Measurements from ENCODE around the gene CHAF1A.
A peak's percentile ranks its signal among the peaks of the same experiment; 100 is the strongest.

Gene CHAF1A

DNA sequence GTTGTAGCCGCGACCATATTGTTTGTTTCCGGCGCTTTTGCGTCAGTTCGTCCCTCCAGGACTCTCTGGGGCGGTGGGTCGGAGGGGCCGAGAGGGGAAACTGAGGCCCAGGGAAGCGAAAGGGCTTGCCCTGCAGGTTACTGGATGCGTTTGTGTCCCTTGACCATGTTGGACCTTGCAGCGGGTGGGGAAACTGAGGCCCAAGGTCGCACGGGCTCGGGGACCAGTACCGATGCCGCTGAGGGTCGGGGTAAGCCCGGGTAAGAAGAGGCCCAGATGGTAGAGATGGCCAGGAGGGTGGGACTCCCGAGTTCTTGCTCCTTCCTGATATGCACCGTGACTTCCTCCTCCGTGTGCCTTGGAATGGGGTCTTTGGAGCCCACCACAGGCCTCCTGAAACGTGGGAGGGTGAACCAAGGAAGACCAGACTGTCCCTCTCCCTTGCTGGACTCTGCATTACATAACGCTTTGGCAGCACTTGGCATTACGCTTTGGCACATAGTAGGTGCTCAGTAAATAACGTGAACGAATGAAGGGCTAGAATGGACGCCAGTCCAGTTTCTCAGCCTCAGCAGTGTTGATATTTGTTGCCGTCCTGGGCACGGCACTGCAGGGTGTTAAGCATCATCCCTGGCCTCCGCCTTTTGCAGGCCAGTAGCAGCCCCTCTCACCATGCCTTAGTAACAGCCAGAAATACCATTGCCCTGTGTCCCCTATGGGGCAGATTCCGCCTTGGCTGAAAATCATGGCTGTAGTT, 743 bp downstream of the CHAF1A start:
- no peaks in the 10 kb centered on the region for H3K27me3 Mint-ChIP-seq
- H3K4me1 Mint-ChIP-seq (ENCODE audit: low read depth), result peaks cover 50% of the 10 kb centered on the region
- H3K36me3 Mint-ChIP-seq (ENCODE audit: low read depth), result peaks cover 32% of the 10 kb centered on the region
- H3K27ac Mint-ChIP-seq, result peak overlapping the region; percentile 90
- H3K4me3 Mint-ChIP-seq, result peak overlapping the region; percentile 97
- no peaks in the 10 kb centered on the region for H3K9me3 Mint-ChIP-seq

DNA sequence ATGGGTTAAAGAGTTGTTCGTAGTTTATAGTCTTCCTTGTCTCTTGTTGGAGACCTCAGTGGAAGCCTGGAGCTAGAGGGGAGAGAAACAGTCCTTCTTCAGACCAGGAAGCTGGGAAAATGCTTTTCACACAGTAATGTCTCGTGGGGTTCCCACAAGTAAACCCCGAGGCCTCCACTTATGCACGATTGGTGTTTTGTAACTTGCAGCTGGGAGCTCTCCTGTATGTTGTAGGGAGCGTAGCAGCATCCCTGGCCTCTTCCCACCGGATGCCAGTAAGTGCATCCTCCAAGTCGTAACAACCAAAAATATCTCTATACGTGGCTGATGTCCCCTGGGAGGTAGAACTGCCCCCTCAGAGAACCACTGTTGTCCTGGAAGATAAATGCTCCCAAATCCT, 3.5 kb downstream of the CHAF1A start:
- Mint-ChIP-seq H3K27ac (no peak overlapping the region), H3K27me3 (no peaks in the 10 kb centered on the region), H3K36me3 (ENCODE audit: low read depth) (peaks cover 50% of the 10 kb centered on the region), H3K4me1 (ENCODE audit: low read depth) (peaks cover 31% of the 10 kb centered on the region), H3K4me3 (no peak overlapping the region), H3K9me3 (no peaks in the 10 kb centered on the region)

- Mint-ChIP-seq H3K27me3 (no peaks in the 10 kb centered on the region), H3K27ac (no peak overlapping the region), H3K4me1 (ENCODE audit: low read depth) (peaks cover 24% of the 10 kb centered on the region), H3K9me3 (no peaks in the 10 kb centered on the region), H3K4me3 (no peak overlapping the region), H3K36me3 (ENCODE audit: low read depth) (peaks cover 56% of the 10 kb centered on the region)
Observed at GRCh38 chr19:4406626-4407025, 4.2 kb downstream of the CHAF1A start.

DNA sequence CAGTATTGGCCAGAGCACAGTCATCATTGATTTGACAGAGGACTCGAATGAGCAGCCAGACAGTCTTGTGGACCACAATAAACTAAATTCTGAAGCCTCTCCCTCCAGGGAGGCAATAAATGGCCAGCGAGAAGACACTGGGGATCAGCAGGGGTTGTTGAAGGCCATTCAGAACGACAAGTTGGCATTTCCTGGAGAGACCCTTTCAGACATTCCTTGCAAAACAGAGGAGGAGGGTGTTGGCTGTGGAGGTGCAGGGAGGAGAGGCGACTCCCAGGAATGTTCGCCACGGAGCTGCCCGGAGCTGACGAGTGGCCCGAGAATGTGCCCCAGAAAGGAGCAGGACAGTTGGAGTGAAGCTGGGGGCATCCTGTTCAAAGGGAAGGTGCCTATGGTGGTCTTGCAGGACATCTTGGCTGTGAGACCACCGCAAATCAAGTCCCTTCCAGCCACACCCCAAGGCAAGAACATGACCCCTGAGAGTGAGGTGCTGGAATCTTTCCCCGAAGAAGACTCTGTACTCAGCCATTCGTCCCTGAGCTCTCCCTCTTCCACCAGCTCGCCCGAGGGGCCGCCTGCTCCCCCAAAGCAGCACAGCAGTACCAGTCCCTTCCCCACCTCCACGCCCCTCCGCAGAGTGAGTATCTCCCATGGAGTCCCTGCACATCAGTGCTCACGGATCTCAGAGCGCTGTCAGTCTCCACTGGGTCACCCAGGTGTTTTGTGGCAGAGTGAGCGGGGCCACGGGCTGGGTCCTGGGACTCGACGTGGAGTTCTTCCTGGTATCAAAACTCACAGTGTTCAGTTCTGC, 6.9 kb downstream of the CHAF1A start:
- peaks cover 8% of the 10 kb centered on the region for H3K4me1 Mint-ChIP-seq (ENCODE audit: low read depth)
- H3K27me3 Mint-ChIP-seq, result no peaks in the 10 kb centered on the region
- H3K4me3 Mint-ChIP-seq, result no peak overlapping the region
- H3K27ac Mint-ChIP-seq, result no peak overlapping the region
- H3K9me3 Mint-ChIP-seq, result no peaks in the 10 kb centered on the region
- H3K36me3 Mint-ChIP-seq (ENCODE audit: low read depth), result peaks cover 75% of the 10 kb centered on the region

GRCh38 chr19:4413588-4413987, 11.1 kb downstream of the CHAF1A start:
- H3K4me3 Mint-ChIP-seq, result no peak overlapping the region
- H3K36me3 Mint-ChIP-seq (ENCODE audit: low read depth), result peaks cover 72% of the 10 kb centered on the region
- H3K4me1 Mint-ChIP-seq (ENCODE audit: low read depth), result no peaks in the 10 kb centered on the region
- no peak overlapping the region for H3K27ac Mint-ChIP-seq
- no peaks in the 10 kb centered on the region for H3K9me3 Mint-ChIP-seq
- H3K27me3 Mint-ChIP-seq, result no peaks in the 10 kb centered on the region

GRCh38 chr19:4414144-4414799, 11.8 kb downstream of the CHAF1A start:
- Mint-ChIP-seq H3K4me1 (ENCODE audit: low read depth) (no peaks in the 10 kb centered on the region), H3K27me3 (no peaks in the 10 kb centered on the region), H3K36me3 (ENCODE audit: low read depth) (peaks cover 66% of the 10 kb centered on the region), H3K9me3 (no peaks in the 10 kb centered on the region), H3K27ac (no peak overlapping the region), H3K4me3 (no peak overlapping the region)

GRCh38 chr19:4414800-4415321, 12.4 kb downstream of the CHAF1A start:
- Mint-ChIP-seq H3K27ac (no peak overlapping the region), H3K9me3 (no peaks in the 10 kb centered on the region), H3K27me3 (no peaks in the 10 kb centered on the region), H3K4me1 (ENCODE audit: low read depth) (no peaks in the 10 kb centered on the region), H3K36me3 (ENCODE audit: low read depth) (peaks cover 63% of the 10 kb centered on the region), H3K4me3 (no peak overlapping the region)

DNA sequence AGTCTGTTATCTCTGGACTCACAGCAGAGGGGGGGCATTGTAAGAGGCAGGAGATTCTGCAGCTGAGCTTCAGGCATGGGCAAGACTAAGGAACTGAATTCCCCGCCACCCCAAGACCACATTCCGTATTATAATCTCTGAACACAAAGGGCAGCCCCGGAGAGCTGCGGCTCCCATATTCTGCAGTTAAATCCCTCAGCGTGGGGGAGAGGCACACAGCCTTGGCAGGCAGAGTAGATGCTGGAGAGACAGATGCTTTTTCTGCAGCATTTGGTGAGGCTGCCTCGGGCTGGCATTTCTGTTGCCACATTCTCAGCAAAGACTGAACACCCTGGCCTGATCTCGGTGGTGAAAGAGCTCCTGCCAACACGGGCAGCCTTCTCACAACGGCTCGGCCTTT, 12.9 kb downstream of the CHAF1A start:
- no peaks in the 10 kb centered on the region for H3K4me1 Mint-ChIP-seq (ENCODE audit: low read depth)
- H3K36me3 Mint-ChIP-seq (ENCODE audit: low read depth), result peaks cover 62% of the 10 kb centered on the region
- H3K27ac Mint-ChIP-seq, result no peak overlapping the region
- no peak overlapping the region for H3K4me3 Mint-ChIP-seq
- H3K27me3 Mint-ChIP-seq, result no peaks in the 10 kb centered on the region
- H3K9me3 Mint-ChIP-seq, result no peaks in the 10 kb centered on the region

DNA sequence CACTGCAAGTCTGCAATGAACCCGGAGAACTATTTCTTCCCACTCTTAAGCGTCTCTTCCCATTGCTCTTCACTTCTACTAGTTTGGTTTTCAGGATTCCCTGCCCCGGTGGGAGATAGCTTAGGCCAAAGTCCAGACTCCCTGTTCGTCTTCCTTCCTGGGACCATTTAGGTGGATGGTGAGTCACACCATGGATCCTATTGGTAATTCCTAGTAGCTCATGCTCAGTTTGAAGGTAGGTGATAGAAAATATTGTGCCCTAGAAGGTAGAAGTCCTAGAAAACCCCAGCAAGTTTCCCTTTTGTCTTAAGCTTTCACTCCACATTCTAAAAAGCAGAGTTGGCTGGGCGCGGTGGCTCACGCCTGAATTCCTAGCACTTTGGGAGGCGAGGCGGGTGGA, 13.8 kb downstream of the CHAF1A start:
- no peaks in the 10 kb centered on the region for H3K27me3 Mint-ChIP-seq
- H3K27ac Mint-ChIP-seq, result no peak overlapping the region
- peaks cover 56% of the 10 kb centered on the region for H3K36me3 Mint-ChIP-seq (ENCODE audit: low read depth)
- no peaks in the 10 kb centered on the region for H3K9me3 Mint-ChIP-seq
- no peaks in the 10 kb centered on the region for H3K4me1 Mint-ChIP-seq (ENCODE audit: low read depth)
- no peak overlapping the region for H3K4me3 Mint-ChIP-seq

GRCh38 chr19:4423416-4424126, 21.1 kb downstream of the CHAF1A start:
- no peaks in the 10 kb centered on the region for H3K9me3 Mint-ChIP-seq
- H3K27ac Mint-ChIP-seq, result no peak overlapping the region
- peaks cover 42% of the 10 kb centered on the region for H3K36me3 Mint-ChIP-seq (ENCODE audit: low read depth)
- no peaks in the 10 kb centered on the region for H3K27me3 Mint-ChIP-seq
- H3K4me3 Mint-ChIP-seq, result no peak overlapping the region
- H3K4me1 Mint-ChIP-seq (ENCODE audit: low read depth), result no peaks in the 10 kb centered on the region

DNA sequence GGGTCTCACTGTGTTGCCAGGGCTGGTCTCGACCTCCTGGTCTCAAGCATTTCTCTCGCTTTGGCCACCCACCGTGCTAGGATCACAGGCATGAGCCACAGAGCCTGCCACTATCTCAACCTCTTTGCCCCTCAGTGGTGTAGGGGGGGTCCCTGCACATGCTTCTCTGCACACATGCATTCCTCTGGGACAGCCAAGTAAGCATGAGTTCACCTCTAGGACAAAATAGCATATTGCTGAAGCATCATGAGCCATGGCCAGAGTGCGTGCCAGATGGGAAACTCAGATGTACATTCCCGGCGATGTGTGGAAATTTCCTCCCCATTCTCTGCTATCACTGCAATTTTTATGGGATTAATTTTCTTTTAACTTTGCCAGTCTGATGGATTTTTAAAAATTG, 23.1 kb downstream of the CHAF1A start:
- Mint-ChIP-seq H3K27ac (no peak overlapping the region), H3K4me3 (no peak overlapping the region), H3K4me1 (ENCODE audit: low read depth) (no peaks in the 10 kb centered on the region), H3K36me3 (ENCODE audit: low read depth) (peaks cover 57% of the 10 kb centered on the region), H3K9me3 (no peaks in the 10 kb centered on the region), H3K27me3 (no peaks in the 10 kb centered on the region)

GRCh38 chr19:4428326-4428975, 26.0 kb downstream of the CHAF1A start:
- Mint-ChIP-seq H3K27me3 (no peaks in the 10 kb centered on the region), H3K27ac (no peak overlapping the region), H3K9me3 (no peaks in the 10 kb centered on the region), H3K36me3 (ENCODE audit: low read depth) (peaks cover 66% of the 10 kb centered on the region), H3K4me1 (ENCODE audit: low read depth) (no peaks in the 10 kb centered on the region), H3K4me3 (no peak overlapping the region)

GRCh38 chr19:4429256-4429655, 26.8 kb downstream of the CHAF1A start:
- Mint-ChIP-seq H3K4me1 (ENCODE audit: low read depth) (no peaks in the 10 kb centered on the region), H3K36me3 (ENCODE audit: low read depth) (peaks cover 64% of the 10 kb centered on the region), H3K4me3 (no peak overlapping the region), H3K27ac (no peak overlapping the region), H3K9me3 (no peaks in the 10 kb centered on the region), H3K27me3 (no peaks in the 10 kb centered on the region)

DNA sequence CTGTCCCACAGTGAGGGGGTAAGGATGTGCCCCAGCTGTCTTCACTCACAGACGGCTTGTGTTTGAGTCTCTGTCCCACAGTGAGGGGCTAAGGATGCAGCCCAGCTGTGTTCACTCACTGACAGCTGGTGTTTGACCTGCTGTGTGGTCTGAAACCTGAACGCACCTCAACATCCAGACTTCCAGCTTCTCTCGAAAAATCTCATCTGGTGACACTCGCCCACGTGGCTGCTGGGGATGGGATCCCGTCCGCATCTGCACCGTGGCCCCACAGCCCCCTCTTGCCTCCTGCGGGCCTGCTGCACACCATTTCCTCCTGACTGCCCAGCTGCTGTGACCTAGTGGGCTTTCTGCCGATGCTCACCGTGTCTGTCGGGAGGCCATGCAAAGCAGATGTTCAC, 27.3 kb downstream of the CHAF1A start:
- H3K4me1 Mint-ChIP-seq (ENCODE audit: low read depth), result no peaks in the 10 kb centered on the region
- peaks cover 66% of the 10 kb centered on the region for H3K36me3 Mint-ChIP-seq (ENCODE audit: low read depth)
- no peak overlapping the region for H3K27ac Mint-ChIP-seq
- H3K4me3 Mint-ChIP-seq, result no peak overlapping the region
- no peaks in the 10 kb centered on the region for H3K27me3 Mint-ChIP-seq
- H3K9me3 Mint-ChIP-seq, result no peaks in the 10 kb centered on the region

All from stimulated activated naive CD8-positive, alpha-beta T cell treated with anti-CD3 and anti-CD28 coated beads, Interleukin-15, Interleukin-2, amounts not matched to agents 100 ng/mL and 50 ng/mL, for 24 hours (primary cell).